Measurements from ENCODE around the gene SKAP1. TPM values are rescaled to one million over a fixed set of nuclear protein-coding genes. Genes with fewer than 3 reads are reported as not detected.

SKAP1 gene
- total RNA-seq, 1 donor from 2014 or later = not detected

- Histone ChIP-seq H3K9ac (no peak overlapping the region), H3K9me3 (ENCODE audit: low read depth) (no peaks in the 10 kb centered on the region), H3F3A (ENCODE audit: low read depth) (no peaks in the 10 kb centered on the region), H3K4me2 (no peak overlapping the region), H3K36me3 (no peaks in the 10 kb centered on the region), H3K27me3 (peaks cover 12% of the 10 kb centered on the region), H3K79me2 (ENCODE audit: low read depth) (no peaks in the 10 kb centered on the region), H2AFZ (replicated peaks) (no peak overlapping the region), H3K27ac (no peak overlapping the region), H4K20me1 (ENCODE audit: low read depth) (no peaks in the 10 kb centered on the region), H3K4me1 (peaks cover 3% of the 10 kb centered on the region), H3K4me3 (no peak overlapping the region)
- Mint-ChIP-seq H3K36me3 (no peaks in the 10 kb centered on the region), H3K9me3 (no peaks in the 10 kb centered on the region), H3K4me1 (peaks cover 1% of the 10 kb centered on the region), H3K27ac (no peak overlapping the region), H3K4me3 (no peak overlapping the region), H3K27me3 (ENCODE audit: insufficient read depth, low read depth) (peaks cover 1% of the 10 kb centered on the region)
- TF ChIP-seq CTCF (IDR thresholded peaks at IDR 0.05) (no peak), EZH2 (IDR thresholded peaks at IDR 0.05) (no peak), EZH2phosphoT487 (IDR thresholded peaks at IDR 0.05) (no peak)
- no peak for DNase-seq (ENCODE audit: low spot score)
Measured at GRCh38 chr17:48173191-48173984, 256.6 kb downstream of the SKAP1 start.

- Histone ChIP-seq H3K27me3 (peaks cover 12% of the 10 kb centered on the region), H3F3A (ENCODE audit: low read depth) (no peaks in the 10 kb centered on the region), H3K4me2 (no peak overlapping the region), H3K27ac (no peak overlapping the region), H3K9ac (no peak overlapping the region), H3K36me3 (no peaks in the 10 kb centered on the region), H3K4me1 (no peaks in the 10 kb centered on the region), H4K20me1 (ENCODE audit: low read depth) (no peaks in the 10 kb centered on the region), H3K79me2 (ENCODE audit: low read depth) (no peaks in the 10 kb centered on the region), H3K9me3 (ENCODE audit: low read depth) (no peaks in the 10 kb centered on the region), H2AFZ (replicated peaks) (no peak overlapping the region), H3K4me3 (no peak overlapping the region)
- H3K4me3 Mint-ChIP-seq = no peak overlapping the region
- no peak for TF ChIP-seq CTCF (IDR thresholded peaks at IDR 0.05)
- TF ChIP-seq EZH2phosphoT487 (IDR thresholded peaks at IDR 0.05) = no peak
- no peak for TF ChIP-seq EZH2 (IDR thresholded peaks at IDR 0.05)
- H3K36me3 Mint-ChIP-seq = no peaks in the 10 kb centered on the region
- H3K4me1 Mint-ChIP-seq = no peaks in the 10 kb centered on the region
- H3K27me3 Mint-ChIP-seq (ENCODE audit: insufficient read depth, low read depth) = peaks cover 2% of the 10 kb centered on the region
- H3K27ac Mint-ChIP-seq = no peak overlapping the region
- H3K9me3 Mint-ChIP-seq = no peaks in the 10 kb centered on the region
- no peak for DNase-seq (ENCODE audit: low spot score)
Measured at GRCh38 chr17:48169926-48170325, 260.1 kb downstream of the SKAP1 start.

- Histone ChIP-seq H3K79me2 (ENCODE audit: low read depth) (no peaks in the 10 kb centered on the region), H3K27ac (no peak overlapping the region), H3K27me3 (peaks cover 12% of the 10 kb centered on the region), H3K9ac (no peak overlapping the region), H3K4me2 (no peak overlapping the region), H3K9me3 (ENCODE audit: low read depth) (no peaks in the 10 kb centered on the region), H2AFZ (replicated peaks) (no peak overlapping the region), H3F3A (ENCODE audit: low read depth) (peaks cover 6% of the 10 kb centered on the region), H3K4me1 (peaks cover 7% of the 10 kb centered on the region), H3K4me3 (no peak overlapping the region), H3K36me3 (no peaks in the 10 kb centered on the region), H4K20me1 (ENCODE audit: low read depth) (no peaks in the 10 kb centered on the region)
- TF ChIP-seq CTCF (IDR thresholded peaks at IDR 0.05) (peak; percentile 6), EZH2 (IDR thresholded peaks at IDR 0.05) (no peak)
- DNase-seq (ENCODE audit: low spot score) = no peak
- Mint-ChIP-seq H3K27me3 (ENCODE audit: insufficient read depth, low read depth) (peaks cover 12% of the 10 kb centered on the region), H3K27ac (no peak overlapping the region), H3K9me3 (no peaks in the 10 kb centered on the region), H3K4me3 (no peak overlapping the region), H3K36me3 (no peaks in the 10 kb centered on the region), H3K4me1 (peaks cover 30% of the 10 kb centered on the region)
Measured at GRCh38 chr17:48163809-48164208, 266.2 kb downstream of the SKAP1 start.
